ENCODE results near the gene ZNF688.

The ZNF688 gene

DNA sequence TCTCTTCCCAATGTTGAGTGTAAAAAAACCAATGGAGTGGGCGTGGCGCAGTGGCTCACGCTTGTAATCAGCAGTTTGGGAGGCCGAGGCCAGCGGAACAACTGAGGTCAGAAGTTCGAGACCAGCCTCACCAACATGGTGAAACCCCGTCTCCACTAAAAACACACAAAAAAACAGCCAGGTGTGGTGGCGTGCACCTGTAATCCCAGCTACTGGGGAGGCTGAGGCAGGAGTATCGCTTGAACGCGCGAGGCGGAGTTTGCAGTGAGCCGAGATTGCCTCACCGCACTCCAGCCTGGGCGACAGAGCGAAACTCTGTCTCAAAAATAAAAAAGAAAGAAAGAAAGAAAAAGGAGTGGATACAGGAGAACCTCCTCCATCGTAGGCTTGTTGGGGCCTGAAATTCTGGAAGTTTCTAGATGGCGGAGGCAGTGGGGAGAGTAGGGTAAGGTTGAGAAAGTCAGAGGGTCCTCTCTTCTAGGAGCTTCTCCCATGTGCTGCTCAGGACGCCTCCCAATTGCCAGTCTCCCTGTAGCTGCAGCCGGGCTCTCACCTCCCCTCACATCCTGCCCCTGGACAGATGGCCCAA, 12.6 kb downstream of the ZNF688 start:
- Histone ChIP-seq H3K27ac (replicated peaks) (peak overlapping the region; percentile 96), H3K27me3 (ENCODE audit: insufficient read depth, poor library complexity, severe bottlenecking) (no peaks in the 10 kb centered on the region), H3K4me3 (replicated peaks; ENCODE audit: insufficient read depth, low read length) (0 out of 2 replicates have a peak overlapping the region, but pooled peaks have one; percentile 5)
- DNase-seq (ENCODE audit: low read depth in 1 of 2, low spot score in 1 of 2), result no peak
- TF ChIP-seq, protein P1, sequence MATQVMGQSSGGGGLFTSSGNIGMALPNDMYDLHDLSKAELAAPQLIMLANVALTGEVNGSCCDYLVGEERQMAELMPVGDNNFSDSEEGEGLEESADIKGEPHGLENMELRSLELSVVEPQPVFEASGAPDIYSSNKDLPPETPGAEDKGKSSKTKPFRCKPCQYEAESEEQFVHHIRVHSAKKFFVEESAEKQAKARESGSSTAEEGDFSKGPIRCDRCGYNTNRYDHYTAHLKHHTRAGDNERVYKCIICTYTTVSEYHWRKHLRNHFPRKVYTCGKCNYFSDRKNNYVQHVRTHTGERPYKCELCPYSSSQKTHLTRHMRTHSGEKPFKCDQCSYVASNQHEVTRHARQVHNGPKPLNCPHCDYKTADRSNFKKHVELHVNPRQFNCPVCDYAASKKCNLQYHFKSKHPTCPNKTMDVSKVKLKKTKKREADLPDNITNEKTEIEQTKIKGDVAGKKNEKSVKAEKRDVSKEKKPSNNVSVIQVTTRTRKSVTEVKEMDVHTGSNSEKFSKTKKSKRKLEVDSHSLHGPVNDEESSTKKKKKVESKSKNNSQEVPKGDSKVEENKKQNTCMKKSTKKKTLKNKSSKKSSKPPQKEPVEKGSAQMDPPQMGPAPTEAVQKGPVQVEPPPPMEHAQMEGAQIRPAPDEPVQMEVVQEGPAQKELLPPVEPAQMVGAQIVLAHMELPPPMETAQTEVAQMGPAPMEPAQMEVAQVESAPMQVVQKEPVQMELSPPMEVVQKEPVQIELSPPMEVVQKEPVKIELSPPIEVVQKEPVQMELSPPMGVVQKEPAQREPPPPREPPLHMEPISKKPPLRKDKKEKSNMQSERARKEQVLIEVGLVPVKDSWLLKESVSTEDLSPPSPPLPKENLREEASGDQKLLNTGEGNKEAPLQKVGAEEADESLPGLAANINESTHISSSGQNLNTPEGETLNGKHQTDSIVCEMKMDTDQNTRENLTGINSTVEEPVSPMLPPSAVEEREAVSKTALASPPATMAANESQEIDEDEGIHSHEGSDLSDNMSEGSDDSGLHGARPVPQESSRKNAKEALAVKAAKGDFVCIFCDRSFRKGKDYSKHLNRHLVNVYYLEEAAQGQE (IDR thresholded peaks at IDR 0.05; ENCODE audit: insufficient replicate concordance, low read depth), result no peak
- no peak for TF ChIP-seq SPI1 (IDR thresholded peaks at IDR 0.05; ENCODE audit: borderline replicate concordance, low read depth)
- no peak for TF ChIP-seq GABPA (IDR thresholded peaks at IDR 0.05; ENCODE audit: low read depth)
- TF ChIP-seq, protein P2, sequence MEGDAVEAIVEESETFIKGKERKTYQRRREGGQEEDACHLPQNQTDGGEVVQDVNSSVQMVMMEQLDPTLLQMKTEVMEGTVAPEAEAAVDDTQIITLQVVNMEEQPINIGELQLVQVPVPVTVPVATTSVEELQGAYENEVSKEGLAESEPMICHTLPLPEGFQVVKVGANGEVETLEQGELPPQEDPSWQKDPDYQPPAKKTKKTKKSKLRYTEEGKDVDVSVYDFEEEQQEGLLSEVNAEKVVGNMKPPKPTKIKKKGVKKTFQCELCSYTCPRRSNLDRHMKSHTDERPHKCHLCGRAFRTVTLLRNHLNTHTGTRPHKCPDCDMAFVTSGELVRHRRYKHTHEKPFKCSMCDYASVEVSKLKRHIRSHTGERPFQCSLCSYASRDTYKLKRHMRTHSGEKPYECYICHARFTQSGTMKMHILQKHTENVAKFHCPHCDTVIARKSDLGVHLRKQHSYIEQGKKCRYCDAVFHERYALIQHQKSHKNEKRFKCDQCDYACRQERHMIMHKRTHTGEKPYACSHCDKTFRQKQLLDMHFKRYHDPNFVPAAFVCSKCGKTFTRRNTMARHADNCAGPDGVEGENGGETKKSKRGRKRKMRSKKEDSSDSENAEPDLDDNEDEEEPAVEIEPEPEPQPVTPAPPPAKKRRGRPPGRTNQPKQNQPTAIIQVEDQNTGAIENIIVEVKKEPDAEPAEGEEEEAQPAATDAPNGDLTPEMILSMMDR (IDR thresholded peaks at IDR 0.05; ENCODE audit: insufficient read depth, low read length), result no peak
- TF ChIP-seq POLR2AphosphoS5 (IDR thresholded peaks at IDR 0.05; ENCODE audit: low read depth), result no peak

DNA sequence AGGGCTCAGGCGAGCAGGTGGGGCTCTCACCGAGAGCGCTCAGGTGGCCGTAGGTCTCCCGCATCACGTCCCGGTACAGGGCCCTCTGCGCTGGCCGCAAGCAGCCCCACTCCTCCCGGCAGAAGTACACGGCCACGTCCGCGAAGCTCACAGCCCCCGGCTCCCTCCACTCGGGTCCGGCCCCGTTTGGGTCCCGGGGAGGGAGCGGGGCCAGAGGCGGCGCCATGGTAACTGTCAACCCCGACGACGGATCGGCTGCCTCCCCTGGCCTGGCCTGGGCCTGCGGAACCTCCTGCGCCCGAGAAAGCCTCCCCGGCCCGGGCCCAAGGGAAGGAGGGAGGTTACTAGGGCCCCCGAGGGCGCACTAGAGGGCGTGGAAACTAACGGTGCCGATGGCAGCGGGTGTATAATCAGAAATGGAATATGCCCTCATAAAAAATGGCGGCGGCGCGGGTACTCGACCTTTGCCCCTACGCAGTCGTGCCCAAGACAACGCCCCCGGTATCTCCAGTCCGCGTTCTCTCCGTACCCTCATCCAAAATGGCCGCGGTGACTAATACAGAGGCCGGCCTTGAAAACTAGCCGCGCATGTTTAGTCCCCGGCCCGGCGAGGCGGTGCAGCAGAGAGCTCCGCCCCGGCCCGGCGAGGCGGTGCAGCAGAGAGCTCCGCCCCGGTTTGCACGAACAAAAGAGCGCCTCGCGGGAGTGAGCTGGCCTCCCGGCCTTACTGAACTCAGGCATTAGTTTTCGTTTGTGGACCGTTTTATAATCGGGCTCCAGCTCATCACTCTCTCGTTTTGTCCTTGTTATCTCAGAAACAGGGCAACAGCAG, 13.3 kb downstream of the ZNF688 start, which contains the start of gene ZNF764:
Gene ZNF764, minus strand, starts transcription at position 418 of the 832 bp plus-strand sequence. Its CDS starts 192 bp downstream, at position 226.
- TF ChIP-seq, protein P2 (IDR thresholded peaks at IDR 0.05; ENCODE audit: insufficient read depth, low read length), result no peak
- TF ChIP-seq SPI1 (IDR thresholded peaks at IDR 0.05; ENCODE audit: borderline replicate concordance, low read depth) (no peak), GABPA (IDR thresholded peaks at IDR 0.05; ENCODE audit: low read depth) (0 out of 2 replicates have a peak, but pooled peaks have one; percentile 18), POLR2AphosphoS5 (IDR thresholded peaks at IDR 0.05; ENCODE audit: low read depth) (peak; percentile 37)
- TF ChIP-seq, protein P1 (IDR thresholded peaks at IDR 0.05; ENCODE audit: insufficient replicate concordance, low read depth), result no peak
- peak within 1 kb of the TSS; percentile 68 for H3K4me3 ChIP-seq (replicated peaks; ENCODE audit: insufficient read depth, low read length)

DNA sequence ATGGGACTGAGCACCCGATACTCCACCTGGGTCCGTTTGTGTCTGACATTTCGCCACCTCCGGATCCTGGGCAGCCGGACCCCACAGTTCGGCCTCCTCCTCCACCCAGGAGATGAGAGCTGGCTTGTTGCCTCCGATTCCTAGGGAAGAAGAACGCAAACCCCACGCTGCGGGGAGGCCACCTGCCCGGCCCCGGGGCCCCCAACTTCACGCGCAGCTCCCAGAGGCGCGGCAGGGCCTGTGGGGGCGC, 13.9 kb downstream of the ZNF688 start:
- DNase-seq (ENCODE audit: low read depth in 1 of 2, low spot score in 1 of 2), result peak in 1 of 2 experiments; percentile 15
- no peaks in the 10 kb centered on the region for H3K27me3 ChIP-seq (ENCODE audit: insufficient read depth, poor library complexity, severe bottlenecking)
- no peak for TF ChIP-seq SPI1 (IDR thresholded peaks at IDR 0.05; ENCODE audit: borderline replicate concordance, low read depth)
- TF ChIP-seq GABPA (IDR thresholded peaks at IDR 0.05; ENCODE audit: low read depth), result no peak
- TF ChIP-seq, protein P2 (IDR thresholded peaks at IDR 0.05; ENCODE audit: insufficient read depth, low read length), result no peak
- no peak for TF ChIP-seq POLR2AphosphoS5 (IDR thresholded peaks at IDR 0.05; ENCODE audit: low read depth)
- TF ChIP-seq, protein P1 (IDR thresholded peaks at IDR 0.05; ENCODE audit: insufficient replicate concordance, low read depth), result no peak
- peak overlapping the region; percentile 96 for H3K27ac ChIP-seq (replicated peaks)
- H3K4me3 ChIP-seq (replicated peaks; ENCODE audit: insufficient read depth, low read length), result peak overlapping the region; percentile 68

More for the DNA sequence above, 13.3 kb downstream of the ZNF688 start, which contains the start of gene ZNF764:
- H3K27ac ChIP-seq (replicated peaks), result peak within 1 kb of the TSS; percentile 96
- peak; percentile 94 to 99 for DNase-seq (ENCODE audit: low read depth in 1 of 2, low spot score in 1 of 2)
- no peaks in the 10 kb centered on the region for H3K27me3 ChIP-seq (ENCODE audit: insufficient read depth, poor library complexity, severe bottlenecking)
